Choroid plexus epithelial cell (primary cell): ENCODE results near the gene LCP1.

Source experiments
- DNase-seq: peaks from one replicate; pipeline ENCODE4 v3.0.0-alpha.2; 2010; ENCODE audit warnings: low read depth
- H3K4me3 ChIP-seq: 2 replicates; pipeline ENCODE4 v1.5.1; 2011; ENCODE audit warnings: low read depth, mild to moderate bottlenecking, control low read depth, low read length, moderate library complexity
- TF ChIP-seq, protein P1 (sequence below): conservative IDR thresholded peaks from 2 replicates; pipeline ENCODE4 v1.5.1; 2011; ENCODE audit warnings: low read depth, mild to moderate bottlenecking, control low read depth, inconsistent platforms, low read length, moderate library complexity

LCP1 gene

GRCh38 chr13:46182491-46182877 lies 507 bp upstream of the LCP1 start:
- DNase-seq: no peak
- no peak overlapping the region for H3K4me3 ChIP-seq
- TF ChIP-seq, protein P1, sequence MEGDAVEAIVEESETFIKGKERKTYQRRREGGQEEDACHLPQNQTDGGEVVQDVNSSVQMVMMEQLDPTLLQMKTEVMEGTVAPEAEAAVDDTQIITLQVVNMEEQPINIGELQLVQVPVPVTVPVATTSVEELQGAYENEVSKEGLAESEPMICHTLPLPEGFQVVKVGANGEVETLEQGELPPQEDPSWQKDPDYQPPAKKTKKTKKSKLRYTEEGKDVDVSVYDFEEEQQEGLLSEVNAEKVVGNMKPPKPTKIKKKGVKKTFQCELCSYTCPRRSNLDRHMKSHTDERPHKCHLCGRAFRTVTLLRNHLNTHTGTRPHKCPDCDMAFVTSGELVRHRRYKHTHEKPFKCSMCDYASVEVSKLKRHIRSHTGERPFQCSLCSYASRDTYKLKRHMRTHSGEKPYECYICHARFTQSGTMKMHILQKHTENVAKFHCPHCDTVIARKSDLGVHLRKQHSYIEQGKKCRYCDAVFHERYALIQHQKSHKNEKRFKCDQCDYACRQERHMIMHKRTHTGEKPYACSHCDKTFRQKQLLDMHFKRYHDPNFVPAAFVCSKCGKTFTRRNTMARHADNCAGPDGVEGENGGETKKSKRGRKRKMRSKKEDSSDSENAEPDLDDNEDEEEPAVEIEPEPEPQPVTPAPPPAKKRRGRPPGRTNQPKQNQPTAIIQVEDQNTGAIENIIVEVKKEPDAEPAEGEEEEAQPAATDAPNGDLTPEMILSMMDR: no peak

GRCh38 chr13:46181377-46181839 lies 569 bp downstream of the LCP1 start:
- TF ChIP-seq, protein P1: no peak
- H3K4me3 ChIP-seq: no peak overlapping the region
- DNase-seq: no peak

DNA sequence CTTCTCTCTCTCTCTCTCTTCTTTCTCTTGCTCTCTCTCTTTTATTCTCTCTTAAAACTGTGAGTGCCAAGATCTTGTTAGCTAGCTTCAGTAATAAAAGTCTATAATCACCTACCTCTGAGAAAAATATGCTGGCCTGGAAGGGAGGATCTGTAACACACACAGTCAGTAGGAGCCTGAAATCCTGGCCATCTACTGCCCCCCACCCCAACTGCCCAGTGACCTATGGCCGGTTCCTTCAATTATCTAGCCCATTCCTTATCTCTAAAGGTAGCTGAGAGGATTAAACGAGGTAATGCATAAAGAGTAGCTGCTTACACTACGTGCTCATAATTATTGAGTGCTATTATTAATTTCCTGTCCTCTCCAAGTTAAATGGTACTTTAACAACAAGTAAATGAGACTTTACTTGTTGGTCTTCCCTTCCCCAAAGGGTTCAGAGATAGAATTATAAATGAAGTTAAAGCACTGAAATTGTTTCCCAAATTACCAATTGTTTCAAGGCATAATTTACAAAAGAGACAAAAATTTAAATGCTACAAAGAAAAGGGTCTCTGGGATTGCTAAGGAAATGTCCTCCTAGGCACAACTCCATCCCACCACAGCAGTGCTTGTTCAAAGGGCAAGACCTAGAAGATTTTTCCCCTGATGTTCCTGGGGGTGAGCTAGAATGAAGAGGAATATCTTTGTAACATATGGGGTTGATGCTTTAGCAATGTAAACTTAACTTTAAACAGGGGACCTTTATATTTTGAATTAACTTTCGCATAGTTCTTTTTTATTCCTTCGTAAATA lies 1.8 kb downstream of the LCP1 start:
- no peak overlapping the region for H3K4me3 ChIP-seq
- TF ChIP-seq, protein P1: no peak
- no peak for DNase-seq

GRCh38 chr13:46179491-46179908 lies 2.5 kb downstream of the LCP1 start:
- TF ChIP-seq, protein P1: no peak
- H3K4me3 ChIP-seq: no peak overlapping the region
- DNase-seq: no peak

DNA sequence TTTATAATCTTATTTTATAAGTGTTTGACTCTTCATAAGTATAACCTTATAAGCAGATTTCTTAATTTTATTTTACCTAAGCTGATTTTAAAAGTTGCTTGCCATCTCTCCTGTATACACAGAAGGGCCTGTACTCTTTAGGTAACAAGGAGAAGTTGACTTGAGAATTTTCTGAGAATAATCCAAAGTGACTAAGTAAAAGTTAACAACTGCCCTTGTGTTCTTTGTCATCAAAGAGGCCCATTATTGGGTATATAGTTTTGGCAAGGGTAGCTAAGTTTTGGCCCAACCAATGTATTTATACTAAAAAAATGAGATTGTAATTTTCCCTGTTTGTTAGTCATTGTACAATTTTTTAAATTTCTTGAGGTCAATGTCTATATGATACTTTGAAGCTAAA lies 3.2 kb downstream of the LCP1 start:
- no peak for DNase-seq
- H3K4me3 ChIP-seq: no peak overlapping the region

DNA sequence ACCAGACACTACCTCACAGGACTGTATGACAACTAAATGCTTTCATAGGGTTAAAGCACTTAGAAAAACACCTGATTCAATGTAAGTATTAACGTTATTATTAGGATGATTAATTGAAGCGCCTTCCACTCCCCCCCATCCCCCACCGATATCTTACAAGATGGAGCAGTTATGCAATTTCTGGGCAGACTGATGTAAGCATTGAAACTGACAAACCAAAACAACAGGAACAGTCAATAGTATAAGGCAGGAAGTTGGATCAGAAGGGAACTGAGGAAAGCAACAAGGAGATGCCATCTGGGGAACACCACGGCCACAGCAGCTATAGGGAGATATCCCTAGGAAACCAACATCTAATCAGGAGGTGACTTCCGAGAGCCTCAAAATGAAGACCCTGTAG lies 3.8 kb downstream of the LCP1 start:
- no peak for DNase-seq
- TF ChIP-seq, protein P1: no peak
- no peak overlapping the region for H3K4me3 ChIP-seq

More for the DNA sequence above, 3.2 kb downstream of the LCP1 start:
- TF ChIP-seq, protein P1: no peak

DNA sequence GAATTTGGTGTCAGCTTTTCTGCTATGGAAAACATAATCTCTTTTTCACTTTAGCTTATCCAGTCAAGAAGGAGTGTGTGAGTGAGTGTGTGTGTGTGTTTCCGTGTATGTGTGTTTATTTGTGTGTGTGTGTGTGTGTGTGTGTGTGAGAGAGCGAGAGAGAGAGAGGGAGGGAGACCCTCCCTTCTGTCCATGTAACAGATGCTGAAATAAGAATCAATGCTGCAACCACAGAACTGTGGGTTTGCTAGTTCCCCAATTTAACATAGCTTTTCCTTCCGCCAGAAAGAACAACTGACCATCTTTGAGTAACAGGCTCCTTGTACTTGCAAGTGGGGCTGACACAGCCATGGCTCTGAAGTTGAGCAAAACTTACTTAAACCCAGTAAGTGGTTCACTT lies 5.2 kb downstream of the LCP1 start:
- DNase-seq: no peak
- TF ChIP-seq, protein P1: no peak
- no peak overlapping the region for H3K4me3 ChIP-seq
